ENCODE data around the gene CCDC91.

Gene CCDC91

DNA sequence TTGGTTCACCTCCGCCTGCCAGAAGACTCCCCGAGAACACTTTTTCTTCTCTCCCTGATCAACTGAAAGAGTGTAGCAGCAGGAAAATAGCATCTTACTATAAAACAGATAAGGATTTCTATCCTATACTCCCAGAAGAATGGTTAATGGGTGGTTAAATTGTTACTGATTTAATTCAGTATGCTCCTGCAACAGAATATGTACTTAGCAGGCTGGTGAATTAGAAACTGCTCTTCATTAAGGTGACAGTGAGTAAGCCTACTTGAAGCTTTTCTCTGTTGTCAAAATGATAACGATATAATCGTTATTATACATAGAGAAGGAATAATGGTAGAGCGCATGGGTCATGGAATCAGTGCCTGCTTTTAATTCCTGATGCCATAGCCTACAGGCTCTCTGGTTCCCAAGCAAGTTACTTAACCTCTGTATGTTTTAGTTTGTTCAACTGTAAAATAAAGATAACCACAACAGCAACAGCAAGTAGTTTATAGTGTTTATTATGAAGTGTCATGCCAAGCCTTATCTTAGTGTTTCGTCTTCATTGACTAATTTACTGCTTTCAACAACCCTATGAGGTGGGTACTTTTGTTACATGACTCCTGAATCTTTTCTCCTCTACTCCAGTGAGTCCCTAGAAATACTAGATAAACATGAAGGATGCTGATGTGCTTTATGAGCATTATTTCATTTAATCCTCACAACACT lies 392.6 kb downstream of the CCDC91 start:
- DNase-seq (ENCODE audit: low read depth), result no peak

DNA sequence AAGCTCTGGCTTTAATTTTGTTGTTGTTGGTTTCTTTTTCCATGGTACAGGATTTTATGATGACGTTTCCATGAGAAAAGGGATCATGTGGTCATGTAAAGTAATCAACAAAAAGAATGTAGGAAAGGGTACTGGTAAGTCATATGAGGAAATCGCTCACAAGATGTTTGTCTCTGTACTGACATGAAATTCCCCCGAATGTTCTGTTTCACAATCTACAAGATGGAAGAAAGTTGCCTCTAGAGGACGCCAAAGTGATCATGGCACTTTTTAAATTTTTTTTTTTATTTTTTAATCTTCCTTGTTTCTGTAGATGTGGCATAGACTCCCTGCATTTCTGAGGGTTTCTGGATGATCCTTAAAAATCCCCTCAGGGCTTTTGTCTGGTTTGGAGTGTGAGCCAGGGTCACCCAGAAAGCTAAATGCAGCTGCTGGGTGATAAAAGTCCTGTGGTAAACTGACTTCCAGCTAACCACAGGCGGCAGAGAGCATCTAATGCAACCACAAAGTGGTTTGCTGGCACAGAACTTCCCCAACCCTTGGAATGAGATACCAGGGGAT lies 393.5 kb downstream of the CCDC91 start:
- DNase-seq (ENCODE audit: low read depth), result no peak

- no peak for DNase-seq (ENCODE audit: low read depth)
Measured at GRCh38 chr12:28585146-28585545, 394.9 kb downstream of the CCDC91 start.

DNA sequence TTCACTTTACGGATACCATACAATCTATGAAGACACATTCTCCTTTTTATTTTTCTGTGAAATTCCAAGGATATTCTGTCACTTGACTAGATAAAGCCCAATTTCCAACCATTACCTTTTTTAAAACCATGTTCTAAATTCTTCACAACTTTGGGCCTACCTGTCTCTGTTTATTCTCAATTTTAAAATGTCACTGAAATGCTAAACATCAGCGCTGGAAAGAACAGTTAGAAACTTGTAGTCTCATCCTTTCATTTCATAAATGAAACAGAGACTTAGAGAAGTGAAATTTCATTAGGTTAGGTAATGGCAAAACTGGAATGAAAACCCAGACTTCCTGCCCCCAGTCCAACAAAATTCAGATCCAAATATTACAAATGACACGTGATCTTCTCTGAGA lies 396.2 kb downstream of the CCDC91 start:
- DNase-seq (ENCODE audit: low read depth), result no peak

DNA sequence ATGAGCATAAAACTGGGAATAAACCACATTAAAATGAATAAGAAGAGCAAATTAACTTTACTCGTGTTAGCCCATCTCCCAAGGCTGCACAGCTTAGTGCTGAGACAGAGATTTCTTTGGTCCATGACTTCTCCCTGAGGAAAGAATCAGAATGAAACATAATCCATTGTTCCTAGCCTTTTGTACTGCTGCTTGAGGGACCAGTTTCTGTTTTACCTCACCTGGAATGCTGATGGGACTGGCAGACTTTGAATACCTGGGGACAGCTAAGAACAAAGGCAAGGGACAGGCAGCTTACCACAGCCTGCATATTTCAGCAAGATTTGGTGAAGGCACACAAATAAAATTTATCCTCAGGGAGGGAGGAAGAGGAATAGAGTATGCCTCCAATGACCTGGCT lies 401.6 kb downstream of the CCDC91 start:
- no peak for DNase-seq (ENCODE audit: low read depth)

All from T-helper 22 cell (primary cell).